Activated CD8-positive, alpha-beta T cell treated with anti-CD3 and anti-CD28 coated beads for 36 hours (primary cell): ENCODE measurements around the gene EXOSC2. TPM values are rescaled to one million over a fixed set of nuclear protein-coding genes. Genes with fewer than 3 reads are reported as not detected.
A peak's percentile ranks its signal among the peaks of the same experiment; 100 is the strongest.

Experiments
- ATAC-seq: fragments of 200-7000 bp; cut with Tn5 transposase; one replicate; pipeline ENCODE4 v1.10.0; 2021; ENCODE audit warnings: mild to moderate bottlenecking, moderate library complexity
- CTCF ChIA-PET: fragments of 350-600 bp; sonication (Branson Sonifier 250); formaldehyde crosslinking; loops from one replicate; lab custom pipeline; 2021; ENCODE audit warnings: antibody characterized with exemption; lab: Charles Lee
- POLR2A ChIA-PET: fragments of 350-600 bp; sonication (Branson Sonifier 250); formaldehyde crosslinking; loops from one replicate; lab custom pipeline; 2021; ENCODE audit warnings: antibody characterized with exemption; lab: Charles Lee
- DNase-seq: peaks from one replicate; pipeline ENCODE4 v3.0.0-alpha.2; 2020
- H3K27ac Mint-ChIP-seq: one replicate; pipeline ENCODE4 v1.8.0; 2021; ENCODE audit warnings: mild to moderate bottlenecking, mixed read lengths
- H3K27me3 Mint-ChIP-seq: one replicate; pipeline ENCODE4 v1.8.0; 2021; ENCODE audit warnings: mixed read lengths
- H3K36me3 Mint-ChIP-seq: one replicate; pipeline ENCODE4 v1.8.0; 2021; ENCODE audit warnings: low read depth, mixed read lengths
- H3K4me1 Mint-ChIP-seq: one replicate; pipeline ENCODE4 v1.8.0; 2021; ENCODE audit warnings: low read depth, mixed read lengths
- H3K4me3 Mint-ChIP-seq: one replicate; pipeline ENCODE4 v1.8.0; 2021; ENCODE audit warnings: mild to moderate bottlenecking, moderate library complexity, mixed read lengths
- H3K9me3 Mint-ChIP-seq: one replicate; pipeline ENCODE4 v1.8.0; 2021; ENCODE audit warnings: mixed read lengths
- CTCF ChIP-seq: fragments of 200-600 bp; IDR thresholded peaks from one replicate; pipeline ENCODE4 v1.8.0; 2022; ENCODE audit warnings: antibody characterized with exemption, mild to moderate bottlenecking
- intact Hi-C: fragments of 100-400 bp; cut with micrococcal nuclease; formaldehyde crosslinking; loops from one replicate; pipeline ENCODE4 v1.10.0; 2022
- total RNA-seq, 2 experiments: library from RNA; stranded (reverse); gene quantifications; one replicate each; pipeline ENCODE4 v1.2.3, GENCODE V29; 2021

EXOSC2 gene
- total RNA-seq, 2 experiments from 2014 or later = 82.1 to 82.5 TPM

DNA sequence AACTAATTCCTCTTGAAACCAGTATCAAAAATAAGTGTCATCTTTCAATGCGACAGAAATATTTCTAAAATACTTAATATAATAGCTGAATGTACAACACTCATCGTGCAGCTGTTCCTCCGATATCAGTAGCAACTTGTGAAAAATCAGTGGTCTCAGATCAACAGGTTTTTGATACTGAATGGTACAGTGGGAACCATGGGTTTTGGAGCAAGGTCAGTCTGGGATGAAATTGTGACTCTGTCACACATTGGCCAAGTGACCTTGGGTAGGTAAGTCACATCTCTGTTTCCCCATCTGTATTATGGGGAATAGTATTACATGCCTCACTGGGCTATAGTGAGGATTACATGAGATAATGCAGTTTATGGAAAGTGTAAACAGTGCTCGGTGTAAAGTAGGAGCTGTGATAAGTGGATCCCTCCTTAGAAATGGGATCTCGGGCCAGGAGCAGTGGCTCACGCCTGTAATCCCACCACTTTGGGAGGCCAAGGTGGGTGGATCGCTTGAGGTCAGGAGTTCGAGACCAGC is 17.3 kb downstream of the EXOSC2 start:
- no peak for TF ChIP-seq CTCF
- DNase-seq (no peak), ATAC-seq (no peak)
- Mint-ChIP-seq H3K36me3 (peaks cover 6% of the 10 kb centered on the region), H3K9me3 (no peaks in the 10 kb centered on the region), H3K27me3 (no peaks in the 10 kb centered on the region), H3K27ac (no peak overlapping the region), H3K4me1 (peaks cover 24% of the 10 kb centered on the region), H3K4me3 (no peak overlapping the region)
- ChIA-PET POLR2A (interaction anchor here (0.6 to 3.2 kb wide), 3 partner anchors 9 to 47 kb away, joined by 3 to 12 read pairs (median 10); no protein-coding TSS in a partner anchor), CTCF (interaction anchor here (0.8 to 3.4 kb wide), 5 partner anchors 10 to 336 kb away, joined by 3 to 37 read pairs (median 3); no protein-coding TSS in a partner anchor)
- intact Hi-C loops = loop anchor here (10.0 kb wide), 1 partner anchor 124 kb away; the partner anchor contains the start of gene ABL1

DNA sequence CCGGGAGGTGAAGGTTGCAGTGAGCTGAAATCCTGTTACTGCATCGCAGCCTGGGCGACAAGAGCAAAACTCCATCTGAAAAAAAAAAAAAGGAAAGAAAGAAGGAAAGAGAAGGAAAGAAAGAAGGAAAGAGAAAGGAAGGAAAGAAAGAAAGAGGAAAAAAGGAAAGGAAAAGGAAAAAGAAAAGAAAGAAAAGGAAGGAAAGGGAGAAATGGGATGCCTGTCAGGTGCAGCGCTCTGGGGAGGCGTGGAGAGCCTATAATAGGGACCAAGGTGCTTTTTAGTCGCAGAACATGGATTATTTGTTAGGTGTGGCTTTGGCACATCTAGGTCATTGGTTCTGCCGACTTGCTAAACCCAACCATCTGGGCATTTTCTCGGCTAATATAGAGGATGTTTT is 17.9 kb downstream of the EXOSC2 start:
- H3K36me3 Mint-ChIP-seq = peaks cover 5% of the 10 kb centered on the region
- intact Hi-C loops = loop anchor here (10.0 kb wide), 1 partner anchor 123 kb away; the partner anchor contains the start of gene ABL1
- ChIA-PET CTCF (interaction anchor here (1.0 to 3.4 kb wide), 3 partner anchors 11 to 158 kb away, joined by 3 to 37 read pairs (median 3); no protein-coding TSS in a partner anchor), POLR2A (interaction anchor here (2.3 to 3.2 kb wide), 2 partner anchors 10 to 13 kb away, joined by 10 to 12 read pairs; no protein-coding TSS in a partner anchor)
- peaks cover 27% of the 10 kb centered on the region for H3K4me1 Mint-ChIP-seq
- ATAC-seq (no peak), DNase-seq (no peak)
- H3K4me3 Mint-ChIP-seq = no peak overlapping the region
- no peak overlapping the region for H3K27ac Mint-ChIP-seq
- no peak for TF ChIP-seq CTCF
- H3K27me3 Mint-ChIP-seq = no peaks in the 10 kb centered on the region
- no peaks in the 10 kb centered on the region for H3K9me3 Mint-ChIP-seq

GRCh38 chr9:130712564-130713285 is 19.1 kb downstream of the EXOSC2 start:
- peak; percentile 98 for DNase-seq
- intact Hi-C loops = loop anchor here (10.0 kb wide), 1 partner anchor 122 kb away; the partner anchor contains the start of gene ABL1
- H3K4me3 Mint-ChIP-seq = peak overlapping the region; percentile 93
- ATAC-seq = peak; percentile 98
- ChIA-PET CTCF (interaction anchor here (0.7 to 3.1 kb wide), 4 partner anchors 13 to 176 kb away, joined by 3 to 34 read pairs (median 4); no protein-coding TSS in a partner anchor), POLR2A (interaction anchor here (0.5 to 2.1 kb wide), 3 partner anchors 13 to 413 kb away, joined by 3 to 7 read pairs (median 5); partner anchors contain the start of gene NUP214)
- H3K27me3 Mint-ChIP-seq = no peaks in the 10 kb centered on the region
- peak overlapping the region; percentile 92 for H3K27ac Mint-ChIP-seq
- peaks cover 30% of the 10 kb centered on the region for H3K4me1 Mint-ChIP-seq
- peaks cover 3% of the 10 kb centered on the region for H3K36me3 Mint-ChIP-seq
- no peaks in the 10 kb centered on the region for H3K9me3 Mint-ChIP-seq
- no peak for TF ChIP-seq CTCF

- no peaks in the 10 kb centered on the region for H3K9me3 Mint-ChIP-seq
- CTCF ChIA-PET = interaction anchor here (0.7 to 3.1 kb wide), 7 partner anchors 13 to 176 kb away, joined by 3 to 34 read pairs (median 3); no protein-coding TSS in a partner anchor
- intact Hi-C loops = loop anchor here (10.0 kb wide), 1 partner anchor 121 kb away; the partner anchor contains the start of gene ABL1
- POLR2A ChIA-PET = interaction anchor here (0.5 to 2.1 kb wide), 5 partner anchors 13 to 412 kb away, joined by 3 to 7 read pairs (median 3); partner anchors contain the start of gene NUP214
- no peak for TF ChIP-seq CTCF
- peaks cover 3% of the 10 kb centered on the region for H3K36me3 Mint-ChIP-seq
- H3K4me3 Mint-ChIP-seq = peak overlapping the region; percentile 93
- DNase-seq = no peak
- peak; percentile 0 for ATAC-seq
- H3K27me3 Mint-ChIP-seq = no peaks in the 10 kb centered on the region
- peaks cover 30% of the 10 kb centered on the region for H3K4me1 Mint-ChIP-seq
- peak overlapping the region; percentile 88 for H3K27ac Mint-ChIP-seq
These were observed 19.8 kb downstream of the EXOSC2 start for GRCh38 chr9:130713286-130713960.
